NCI-H2196 (cell line): ENCODE measurements around the gene STAP2.

Source experiments
- DNase-seq: peaks from one replicate; lab custom pipeline; 2025; ENCODE audit not compliant: unreplicated experiment; lab: John Stamatoyannopoulos, UW

STAP2 gene

DNA sequence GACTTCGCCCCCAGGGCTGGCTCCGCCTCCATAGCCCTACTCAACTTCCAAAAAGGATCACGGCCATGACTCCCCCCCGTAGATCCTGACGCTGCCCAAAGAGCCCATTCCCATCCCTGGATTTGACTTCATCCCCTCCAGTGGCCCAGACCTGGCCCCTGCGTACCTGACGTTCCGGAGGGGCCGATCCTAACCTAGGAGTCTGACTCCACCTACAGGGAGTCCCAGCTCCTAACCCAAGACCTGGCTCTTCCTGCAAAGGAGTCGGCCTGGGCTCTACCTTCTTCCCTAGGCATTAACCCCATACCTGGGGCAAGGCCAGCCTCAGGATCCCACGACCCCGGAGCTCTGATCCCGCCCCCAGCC lies 10.8 kb downstream of the STAP2 start:
- no peak for DNase-seq

DNA sequence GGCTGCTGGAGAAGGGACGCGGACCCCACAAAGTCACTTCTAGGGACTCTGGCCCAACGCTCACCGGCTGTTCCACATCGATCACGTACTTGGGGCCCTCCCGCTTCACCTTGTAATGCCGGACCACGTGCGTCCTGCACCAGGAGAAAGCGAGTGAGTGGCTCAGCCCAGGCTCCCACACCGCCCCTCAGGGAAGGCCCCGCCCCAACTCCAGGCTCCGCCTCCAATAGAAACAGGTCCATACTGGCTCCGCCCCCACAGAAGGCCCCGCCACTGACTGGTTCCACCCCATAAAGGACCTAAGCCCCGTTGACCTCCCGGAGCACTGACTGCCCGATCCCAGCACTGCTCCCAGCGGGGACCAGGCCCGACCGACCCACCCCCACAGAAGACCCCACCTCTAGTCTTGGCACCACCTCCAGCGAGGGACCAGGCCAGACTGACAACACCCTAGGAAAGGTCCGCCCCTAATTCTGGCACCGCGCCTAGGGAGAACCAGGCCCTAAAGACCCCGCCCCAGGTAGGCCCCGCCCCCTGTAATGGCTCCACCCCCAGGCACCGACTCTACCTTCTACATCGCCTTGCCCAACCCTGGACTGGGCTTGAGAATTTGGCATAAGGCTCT lies 11.3 kb downstream of the STAP2 start:
- DNase-seq = no peak

GRCh38 chr19:4326837-4327251 lies 11.8 kb downstream of the STAP2 start:
- DNase-seq = no peak

- DNase-seq = no peak
These were observed 12.3 kb downstream of the STAP2 start for GRCh38 chr19:4326215-4326836.

GRCh38 chr19:4324228-4324627 lies 14.4 kb downstream of the STAP2 start:
- no peak for DNase-seq

- no peak for DNase-seq
These were observed 14.9 kb downstream of the STAP2 start for GRCh38 chr19:4323692-4324091.

- DNase-seq = no peak
These were observed 15.5 kb downstream of the STAP2 start for GRCh38 chr19:4322942-4323665.

- no peak for DNase-seq
These were observed 18.2 kb downstream of the STAP2 start for GRCh38 chr19:4320419-4320818.

DNA sequence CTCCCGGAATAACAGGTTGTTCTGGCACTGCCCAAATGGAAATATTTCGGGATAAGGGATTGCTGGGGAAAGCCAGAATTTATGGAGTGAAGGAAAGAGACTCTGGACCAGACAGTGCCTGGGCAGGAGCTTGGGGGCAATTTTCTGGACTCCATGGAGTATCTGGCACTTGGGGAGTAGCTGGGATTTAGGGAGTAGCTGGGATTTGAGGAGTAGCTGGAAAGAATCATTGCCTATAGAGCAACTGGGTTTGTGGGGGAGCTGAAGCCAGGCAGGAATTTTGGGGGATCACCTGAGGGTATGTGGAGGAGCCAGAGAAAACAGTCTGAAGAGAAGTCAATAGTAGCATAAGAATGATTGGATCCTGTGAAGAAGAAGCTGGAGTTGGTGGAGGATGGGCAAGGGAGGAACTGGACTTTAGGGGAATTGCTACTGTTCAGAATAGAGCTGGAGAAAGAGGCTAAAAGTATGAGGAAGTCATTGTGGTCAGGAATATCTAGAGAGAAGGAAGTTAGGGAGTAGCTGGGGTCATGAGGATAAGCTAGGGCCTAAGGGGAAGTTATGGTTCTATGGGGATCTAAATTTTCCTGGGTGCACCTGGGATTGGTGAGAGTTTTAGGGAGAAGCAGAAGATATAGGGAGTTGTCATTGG lies 19.4 kb downstream of the STAP2 start:
- DNase-seq = no peak

- DNase-seq = no peak
These were observed 20.2 kb downstream of the STAP2 start for GRCh38 chr19:4318460-4318859.

- no peak for DNase-seq
These were observed 21.7 kb downstream of the STAP2 start for GRCh38 chr19:4316956-4317355.

GRCh38 chr19:4313847-4314490 lies 24.7 kb downstream of the STAP2 start:
- no peak for DNase-seq

DNA sequence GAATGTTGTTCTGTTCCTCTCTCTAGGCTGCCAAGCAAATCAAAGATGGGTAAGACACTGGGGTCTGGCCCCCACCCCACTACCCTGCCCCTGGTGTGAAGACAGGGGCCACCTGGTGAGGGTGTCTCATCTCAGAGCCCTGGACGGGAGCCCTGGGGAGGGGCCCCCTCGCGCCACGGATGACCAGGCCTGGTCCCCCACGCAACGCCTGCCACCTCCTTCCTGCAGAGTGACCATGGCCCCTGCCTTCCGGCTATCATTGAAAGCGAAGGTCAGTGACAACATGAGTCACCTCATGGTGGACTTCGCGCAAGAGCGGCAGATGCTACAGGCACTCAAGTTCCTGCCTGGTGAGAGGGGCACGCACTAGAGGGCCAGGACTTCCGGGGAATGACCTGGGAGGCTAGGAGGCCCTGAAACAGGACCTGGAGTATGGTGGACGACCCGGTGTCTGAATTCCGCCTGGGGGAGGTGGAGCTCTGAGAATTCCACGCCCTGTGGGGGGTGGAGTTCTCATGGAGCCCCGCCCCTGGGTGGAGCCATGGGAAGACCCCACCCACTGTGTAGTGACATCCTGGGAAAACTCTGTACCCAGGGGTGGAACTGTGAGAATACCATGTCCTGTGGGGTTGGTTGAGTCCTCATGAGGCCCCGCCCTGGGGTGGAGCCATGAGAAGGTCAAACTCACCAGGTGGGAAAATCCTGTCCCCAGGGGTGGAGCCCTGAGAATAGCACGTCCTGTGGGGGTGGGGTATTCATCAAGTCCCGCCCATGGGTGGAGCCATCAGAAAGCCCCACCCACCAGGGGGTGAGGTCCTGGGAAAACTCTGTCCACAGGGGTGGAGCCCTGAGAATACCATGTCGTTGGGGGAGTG lies 28.1 kb downstream of the STAP2 start:
- DNase-seq = no peak

GRCh38 chr19:4305659-4306058 lies 33.0 kb downstream of the STAP2 start:
- no peak for DNase-seq

DNA sequence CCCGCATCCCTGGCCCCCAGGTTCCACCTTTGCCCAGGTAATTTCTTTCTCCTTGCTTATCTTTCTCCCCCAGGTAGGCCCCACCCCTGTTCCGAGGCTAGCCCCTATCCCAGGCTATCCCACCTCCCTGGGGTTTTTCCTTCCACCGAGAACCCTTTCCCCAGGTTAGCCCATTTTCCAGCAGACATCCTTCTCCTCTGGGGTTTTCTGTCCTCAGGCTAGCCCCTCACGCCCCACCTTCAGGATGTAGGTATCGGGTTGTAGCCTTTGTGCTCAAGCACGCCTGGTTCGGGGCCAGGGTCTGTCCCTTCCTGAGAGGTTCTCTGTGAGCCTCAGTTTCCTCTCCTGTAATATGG lies 33.4 kb downstream of the STAP2 start:
- DNase-seq = no peak

DNA sequence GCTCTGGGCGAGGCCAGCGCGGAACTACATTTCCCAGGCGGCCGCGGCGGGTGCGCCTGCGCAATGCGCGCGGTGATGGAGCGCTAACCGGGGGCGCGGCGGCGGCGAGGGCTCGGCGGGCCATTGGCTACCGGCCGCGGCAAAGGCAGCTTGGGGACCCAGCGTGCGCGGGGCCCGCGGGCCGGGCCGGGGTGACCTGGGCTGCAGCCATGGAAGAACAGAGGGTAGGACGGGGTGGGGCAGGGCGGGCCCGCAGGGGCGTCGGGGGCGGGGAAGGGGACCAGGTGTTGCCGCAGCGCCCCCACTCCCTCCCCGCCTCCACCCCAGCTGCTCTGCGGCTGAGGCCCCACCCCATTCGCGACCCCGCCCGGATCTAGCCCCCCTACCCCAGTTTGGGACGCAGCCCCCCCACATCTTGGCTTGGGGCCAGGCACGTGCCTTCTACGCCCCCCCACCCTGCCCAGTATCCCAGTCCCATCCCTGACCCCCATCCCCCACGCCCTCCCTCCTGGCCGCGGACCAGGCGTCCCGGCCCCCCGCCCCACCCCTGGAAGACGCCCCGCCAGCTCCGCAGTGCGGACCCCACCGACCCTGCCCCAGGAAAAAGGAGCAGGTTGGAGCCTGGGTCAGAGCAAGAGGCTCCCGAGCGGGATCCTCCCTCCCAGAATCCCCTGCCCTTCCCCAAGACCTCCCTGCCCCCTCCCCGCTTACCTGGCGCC lies 33.9 kb downstream of the STAP2 start, which contains the start of gene FSD1:
FSD1 (plus strand) TSS at position 61 of the 719 bp plus-strand sequence; CDS start at position 210, 149 bp downstream.
- DNase-seq = peak; percentile 79

- no peak for DNase-seq
These were observed 34.6 kb downstream of the STAP2 start for GRCh38 chr19:4303819-4304537.

- no peak for DNase-seq
These were observed 36.4 kb downstream of the STAP2 start, which contains the start of gene TMIGD2 for GRCh38 chr19:4302243-4302640. Gene TMIGD2, minus strand, starts transcription at chr19:4302389. Its CDS starts 4 bp downstream, at chr19:4302385.
